Stomach (tissue), 9 donors: Measurements from ENCODE around the gene PMEPA1. TPM values are rescaled to one million over a fixed set of nuclear protein-coding genes. Genes with fewer than 3 reads are reported as not detected.

ENCODE experiments used
- DNase-seq, 2 donors: peaks; one replicate each; pipeline versions ENCODE4 v3.0.0 to v3.0.0-alpha.2; 2013 to 2019
- H3K27ac ChIP-seq, 5 donors: fragments of 200-600 bp in 4 of 5; sonication (generic) in 4 of 5; one replicate each; pipeline ENCODE4 v1.5.1; 2013 to 2019; ENCODE audit warnings: mild to moderate bottlenecking in 1 of 5, moderate library complexity in 1 of 5
- H3K27me3 ChIP-seq, 3 donors: fragments of 200-600 bp; sonication (generic); one replicate each; pipeline ENCODE4 v1.5.1; 2017 to 2019; ENCODE audit warnings: mixed run types in 1 of 3
- H3K36me3 ChIP-seq, 4 donors: fragments of 200-600 bp; sonication (generic); 1 replicate in 3 of 4; 2 replicates in 1 of 4; pipeline ENCODE4 v1.5.1; 2016 to 2019
- H3K4me1 ChIP-seq, 4 donors: fragments of 200-600 bp; sonication (generic); one replicate each; pipeline ENCODE4 v1.5.1; 2016 to 2019
- H3K4me3 ChIP-seq, 4 donors: fragments of 200-600 bp; sonication (generic) in 3 of 4; one replicate each; pipeline ENCODE4 v1.5.1; 2016 to 2019; ENCODE audit warnings: mild to moderate bottlenecking in 1 of 4
- H3K9me3 ChIP-seq, 4 donors: fragments of 200-600 bp; sonication (generic); one replicate each; pipeline ENCODE4 v1.5.1; 2016 to 2019
- CTCF ChIP-seq, 7 experiments: fragments of 450-650 bp in 4 of 7; fragments of 200-600 bp in 3 of 7; sonication (generic) in 3 of 7; IDR thresholded peaks; one replicate each; pipeline ENCODE4 v1.5.1; 2016 to 2019; ENCODE audit warnings: antibody characterized with exemption in 7 of 7, control low read depth in 2 of 7, mild to moderate bottlenecking in 1 of 7
- EP300 ChIP-seq: sonication (generic); formaldehyde crosslinking; IDR thresholded peaks from one replicate; pipeline ENCODE4 v1.6.1; 2017; ENCODE audit warnings: antibody characterized with exemption
- POLR2A ChIP-seq, 4 donors: fragments of 450-650 bp; IDR thresholded peaks; one replicate each; pipeline ENCODE4 v1.6.1; 2016; ENCODE audit warnings: antibody characterized with exemption in 4 of 4, control low read depth in 2 of 4, mild to moderate bottlenecking in 1 of 4, moderate library complexity in 1 of 4
- POLR2AphosphoS5 ChIP-seq, 3 donors: sonication (generic); formaldehyde crosslinking; IDR thresholded peaks; one replicate each; pipeline ENCODE4 v1.6.1; 2016; ENCODE audit warnings: antibody characterized with exemption in 3 of 3
- WGBS, 5 donors: extraction: QIAGEN DNeasy Blood & Tissue Kit in 3 of 5; methylation state at CpG; one replicate each; pipeline versions ENCODE4 v1.1.5 to v1.1.7; 2013 to 2018; 5-methylcytosine and 5-hydroxymethylcytosine counted together
- intact Hi-C: fragments of 100-400 bp; cut with DNase I; formaldehyde crosslinking; loops from one replicate; pipeline ENCODE4 v1.15.1; 2023; ENCODE audit warnings: low total_unique reads
- polyA plus RNA-seq, 3 donors: library from polyadenylated mRNA; stranded (reverse); fragments of 200-250 nt; gene quantifications; one replicate each; pipeline ENCODE4 v1.2.3, GENCODE V29; 2013
- total RNA-seq, 5 donors: library from RNA; depleted of rRNA; stranded (reverse); fragments of >200 nt; gene quantifications; one replicate each; pipeline versions ENCODE4 v1.1.0 to v1.2.3, GENCODE V29; 2014 to 2016
- donor health status: healthy with polysubstance abuse.
- donor health status: Bipolar disorder and iron deficiency.
- donor health status: healthy.

Gene PMEPA1
- total and polyA plus RNA-seq, 8 donors, result 5.3 to 17.2 (median 8.0) TPM; not detected in 1

GRCh38 chr20:57618091-57618763 lies 91.6 kb downstream of the PMEPA1 start:
- Histone ChIP-seq H3K9me3 (no peaks in the 10 kb centered on the region), H3K4me3 (peak overlapping the region in 1 of 4 donors; percentile 23), H3K4me1 (peaks cover 0 to 19% (median 0%) of the 10 kb centered on the region in 4 donors), H3K27me3 (peaks cover 0 to 28% (median 0%) of the 10 kb centered on the region in 3 donors), H3K36me3 (no peaks in the 10 kb centered on the region), H3K27ac (peak overlapping the region in 4 of 5 donors; percentile 66 to 82 (median 72))
- no peak for TF ChIP-seq POLR2A (IDR thresholded peaks at IDR 0.05)
- TF ChIP-seq EP300, result no peak
- no peak for TF ChIP-seq POLR2AphosphoS5 (IDR thresholded peaks at IDR 0.05)
- TF ChIP-seq CTCF (IDR thresholded peaks at IDR 0.05), result no peak
- intact Hi-C loops, result no loop called here
- WGBS, 5 donors, result 64 to 77% (median 72%) methylated on average over 12 to 14 of the region's 14 CpGs
- no peak for DNase-seq

GRCh38 chr20:57617079-57617795 lies 92.6 kb downstream of the PMEPA1 start:
- Histone ChIP-seq H3K4me3 (no peak overlapping the region), H3K27ac (no peak overlapping the region), H3K36me3 (no peaks in the 10 kb centered on the region), H3K27me3 (peaks cover 0 to 28% (median 0%) of the 10 kb centered on the region in 3 donors), H3K9me3 (no peaks in the 10 kb centered on the region), H3K4me1 (peaks cover 0 to 19% (median 0%) of the 10 kb centered on the region in 4 donors)
- intact Hi-C loops, result no loop called here
- WGBS, 5 donors, result 86 to 95% (median 87%) methylated on average over 6 of the region's 6 CpGs
- no peak for TF ChIP-seq EP300
- no peak for TF ChIP-seq CTCF (IDR thresholded peaks at IDR 0.05)
- no peak for TF ChIP-seq POLR2AphosphoS5 (IDR thresholded peaks at IDR 0.05)
- TF ChIP-seq POLR2A (IDR thresholded peaks at IDR 0.05), result no peak
- no peak for DNase-seq

GRCh38 chr20:57616143-57616951 lies 93.5 kb downstream of the PMEPA1 start:
- H3K9me3 ChIP-seq, result no peaks in the 10 kb centered on the region
- no peak for DNase-seq
- no peak for TF ChIP-seq EP300
- TF ChIP-seq CTCF (IDR thresholded peaks at IDR 0.05), result no peak
- no peak for TF ChIP-seq POLR2A (IDR thresholded peaks at IDR 0.05)
- TF ChIP-seq POLR2AphosphoS5 (IDR thresholded peaks at IDR 0.05), result no peak

GRCh38 chr20:57615445-57615811 lies 94.4 kb downstream of the PMEPA1 start:
- intact Hi-C loops, result no loop called here
- H3K4me3 ChIP-seq, result no peak overlapping the region
- TF ChIP-seq EP300 (no peak), CTCF (IDR thresholded peaks at IDR 0.05) (no peak), POLR2AphosphoS5 (IDR thresholded peaks at IDR 0.05) (no peak), POLR2A (IDR thresholded peaks at IDR 0.05) (no peak)
- WGBS, 5 donors, result 74 to 85% (median 76%) methylated on average over 7 to 8 of the region's 8 CpGs
- DNase-seq, result no peak
- peaks cover 0 to 18% (median 0%) of the 10 kb centered on the region in 3 donors for H3K27me3 ChIP-seq
- H3K27ac ChIP-seq, result no peak overlapping the region
- H3K4me1 ChIP-seq, result peaks cover 0 to 12% (median 0%) of the 10 kb centered on the region in 4 donors
- no peaks in the 10 kb centered on the region for H3K9me3 ChIP-seq
- H3K36me3 ChIP-seq, result peaks cover 0 to 3% (median 0%) of the 10 kb centered on the region in 4 donors

More at GRCh38 chr20:57616143-57616951, 93.5 kb downstream of the PMEPA1 start:
- no peak overlapping the region for H3K27ac ChIP-seq
- peaks cover 0 to 19% (median 0%) of the 10 kb centered on the region in 4 donors for H3K4me1 ChIP-seq
- intact Hi-C loops, result no loop called here
- H3K36me3 ChIP-seq, result peaks cover 0 to 3% (median 0%) of the 10 kb centered on the region in 4 donors
- H3K4me3 ChIP-seq, result no peak overlapping the region
- WGBS, 5 donors, result 78 to 85% (median 81%) methylated on average over 20 of the region's 20 CpGs
- peaks cover 0 to 19% (median 0%) of the 10 kb centered on the region in 3 donors for H3K27me3 ChIP-seq
